ENCODE results near the gene APOL4. TPM values are rescaled to one million over a fixed set of nuclear protein-coding genes. Genes with fewer than 3 reads are reported as not detected.

The APOL4 gene
- total RNA-seq, 1 donor from 2014 or later = 0.82 TPM

GRCh38 chr22:36234213-36234612 is 32.6 kb upstream of the APOL4 start:
- H3K4me3 Mint-ChIP-seq = no peak overlapping the region
- H3K27ac ChIP-seq = no peak overlapping the region
- peaks cover 19% of the 10 kb centered on the region for H3K36me3 Mint-ChIP-seq
- no peak for TF ChIP-seq EZH2 (IDR thresholded peaks at IDR 0.05)
- no peak for TF ChIP-seq EZH2phosphoT487 (IDR thresholded peaks at IDR 0.05)
- no peak for TF ChIP-seq CTCF (IDR thresholded peaks at IDR 0.05)
- H3K27me3 Mint-ChIP-seq (ENCODE audit: insufficient read depth, low read depth) = peaks cover 4% of the 10 kb centered on the region
- no peaks in the 10 kb centered on the region for H3K79me2 ChIP-seq (ENCODE audit: low read depth)
- peaks cover 24% of the 10 kb centered on the region for H3K4me1 ChIP-seq
- H3K9me3 Mint-ChIP-seq = peaks cover 5% of the 10 kb centered on the region
- no peaks in the 10 kb centered on the region for H3K9me3 ChIP-seq (ENCODE audit: low read depth)
- H3K27me3 ChIP-seq = no peaks in the 10 kb centered on the region
- no peaks in the 10 kb centered on the region for H4K20me1 ChIP-seq (ENCODE audit: low read depth)
- H2AFZ ChIP-seq (replicated peaks) = no peak overlapping the region
- peaks cover 25% of the 10 kb centered on the region for H3K4me1 Mint-ChIP-seq
- H3K4me3 ChIP-seq = no peak overlapping the region
- no peak overlapping the region for H3K4me2 ChIP-seq
- no peak for DNase-seq (ENCODE audit: low spot score)
- no peaks in the 10 kb centered on the region for H3K36me3 ChIP-seq
- H3K9ac ChIP-seq = no peak overlapping the region
- H3F3A ChIP-seq (ENCODE audit: low read depth) = no peaks in the 10 kb centered on the region
- no peak overlapping the region for H3K27ac Mint-ChIP-seq

- H3F3A ChIP-seq (ENCODE audit: low read depth) = no peaks in the 10 kb centered on the region
- no peaks in the 10 kb centered on the region for H3K79me2 ChIP-seq (ENCODE audit: low read depth)
- no peaks in the 10 kb centered on the region for H3K27me3 ChIP-seq
- H3K4me3 ChIP-seq = no peak overlapping the region
- Mint-ChIP-seq H3K4me1 (peaks cover 23% of the 10 kb centered on the region), H3K36me3 (peaks cover 20% of the 10 kb centered on the region), H3K27ac (no peak overlapping the region), H3K9me3 (peaks cover 5% of the 10 kb centered on the region), H3K4me3 (no peak overlapping the region), H3K27me3 (ENCODE audit: insufficient read depth, low read depth) (peaks cover 4% of the 10 kb centered on the region)
- H2AFZ ChIP-seq (replicated peaks) = no peak overlapping the region
- peaks cover 22% of the 10 kb centered on the region for H3K4me1 ChIP-seq
- H3K9me3 ChIP-seq (ENCODE audit: low read depth) = no peaks in the 10 kb centered on the region
- TF ChIP-seq EZH2 (IDR thresholded peaks at IDR 0.05) (no peak), EZH2phosphoT487 (IDR thresholded peaks at IDR 0.05) (no peak), CTCF (IDR thresholded peaks at IDR 0.05) (no peak)
- DNase-seq (ENCODE audit: low spot score) = no peak
- no peak overlapping the region for H3K9ac ChIP-seq
- H3K36me3 ChIP-seq = no peaks in the 10 kb centered on the region
- H3K27ac ChIP-seq = no peak overlapping the region
- H4K20me1 ChIP-seq (ENCODE audit: low read depth) = no peaks in the 10 kb centered on the region
- no peak overlapping the region for H3K4me2 ChIP-seq
Measured at GRCh38 chr22:36233796-36234195, 32.2 kb upstream of the APOL4 start.

- Histone ChIP-seq H2AFZ (replicated peaks) (no peak overlapping the region), H3K36me3 (no peaks in the 10 kb centered on the region), H3K9me3 (ENCODE audit: low read depth) (no peaks in the 10 kb centered on the region), H3K79me2 (ENCODE audit: low read depth) (no peaks in the 10 kb centered on the region), H4K20me1 (ENCODE audit: low read depth) (no peaks in the 10 kb centered on the region), H3K27ac (no peak overlapping the region), H3K4me2 (no peak overlapping the region), H3F3A (ENCODE audit: low read depth) (no peaks in the 10 kb centered on the region), H3K4me3 (no peak overlapping the region), H3K4me1 (peaks cover 15% of the 10 kb centered on the region), H3K27me3 (no peaks in the 10 kb centered on the region), H3K9ac (no peak overlapping the region)
- H3K27ac Mint-ChIP-seq = no peak overlapping the region
- H3K4me3 Mint-ChIP-seq = no peak overlapping the region
- no peak for TF ChIP-seq EZH2 (IDR thresholded peaks at IDR 0.05)
- TF ChIP-seq EZH2phosphoT487 (IDR thresholded peaks at IDR 0.05) = no peak
- no peak for TF ChIP-seq CTCF (IDR thresholded peaks at IDR 0.05)
- H3K27me3 Mint-ChIP-seq (ENCODE audit: insufficient read depth, low read depth) = peaks cover 2% of the 10 kb centered on the region
- H3K36me3 Mint-ChIP-seq = peaks cover 27% of the 10 kb centered on the region
- peaks cover 5% of the 10 kb centered on the region for H3K9me3 Mint-ChIP-seq
- peaks cover 22% of the 10 kb centered on the region for H3K4me1 Mint-ChIP-seq
- DNase-seq (ENCODE audit: low spot score) = no peak
Measured at GRCh38 chr22:36232715-36233401, 31.2 kb upstream of the APOL4 start.

All from neural progenitor cell (in vitro differentiated cells).